Femur (tissue), 1 donor: ENCODE data around the gene MKRN3.
"Not testable (repeated sequence)": the region's sequence is repeated elsewhere in the genome, so short reads cannot be mapped to it uniquely, and the experiment has no call there.

ENCODE experiments used
- DNase-seq: peaks from one replicate; pipeline ENCODE4 v3.0.0-alpha.2; 2017

The MKRN3 gene

GRCh38 chr15:23589012-23589411, 23.5 kb downstream of the MKRN3 start:
- no peak for DNase-seq

- no peak for DNase-seq
Measured at GRCh38 chr15:23594252-23594770, 28.8 kb downstream of the MKRN3 start.

GRCh38 chr15:23595368-23595767, 29.9 kb downstream of the MKRN3 start:
- no peak for DNase-seq

GRCh38 chr15:23596736-23597135, 31.3 kb downstream of the MKRN3 start:
- DNase-seq = no peak

- DNase-seq = not testable (repeated sequence)
Measured at GRCh38 chr15:23597278-23597677, 31.8 kb downstream of the MKRN3 start.

GRCh38 chr15:23599053-23599452, 33.6 kb downstream of the MKRN3 start:
- DNase-seq = no peak

- no peak for DNase-seq
Measured at GRCh38 chr15:23602124-23602523, 36.6 kb downstream of the MKRN3 start.

- no peak for DNase-seq
Measured at GRCh38 chr15:23606226-23606625, 40.8 kb downstream of the MKRN3 start.

GRCh38 chr15:23616536-23616935, 51.1 kb downstream of the MKRN3 start:
- DNase-seq = no peak
